NCI-H510A (cell line): ENCODE data around the gene CGB3.

Experiments used
- DNase-seq: peaks from one replicate; lab custom pipeline; 2025; lab: John Stamatoyannopoulos, UW

CGB3 gene

GRCh38 chr19:48988286-48988685 lies 35.8 kb downstream of the CGB3 start:
- DNase-seq, result no peak

- DNase-seq, result no peak
Observed at GRCh38 chr19:48987323-48987722, 36.8 kb downstream of the CGB3 start.

GRCh38 chr19:48986211-48986610 lies 37.9 kb downstream of the CGB3 start:
- DNase-seq, result no peak

GRCh38 chr19:48985711-48986110 lies 38.4 kb downstream of the CGB3 start:
- no peak for DNase-seq

- DNase-seq, result no peak
Observed at GRCh38 chr19:48982280-48982679, 41.9 kb downstream of the CGB3 start.

- no peak for DNase-seq
Observed at GRCh38 chr19:48977061-48977460, 47.1 kb downstream of the CGB3 start.

GRCh38 chr19:48975947-48976847 lies 47.9 kb downstream of the CGB3 start:
- DNase-seq, result no peak
